Measurements from ENCODE around the gene ADARB2. TPM values are rescaled to one million over a fixed set of nuclear protein-coding genes. Genes with fewer than 3 reads are reported as not detected.
A peak's percentile ranks its signal among the peaks of the same experiment; 100 is the strongest.

Gene ADARB2
- total RNA-seq, 1 donor from 2014 or later = 38.7 TPM

DNA sequence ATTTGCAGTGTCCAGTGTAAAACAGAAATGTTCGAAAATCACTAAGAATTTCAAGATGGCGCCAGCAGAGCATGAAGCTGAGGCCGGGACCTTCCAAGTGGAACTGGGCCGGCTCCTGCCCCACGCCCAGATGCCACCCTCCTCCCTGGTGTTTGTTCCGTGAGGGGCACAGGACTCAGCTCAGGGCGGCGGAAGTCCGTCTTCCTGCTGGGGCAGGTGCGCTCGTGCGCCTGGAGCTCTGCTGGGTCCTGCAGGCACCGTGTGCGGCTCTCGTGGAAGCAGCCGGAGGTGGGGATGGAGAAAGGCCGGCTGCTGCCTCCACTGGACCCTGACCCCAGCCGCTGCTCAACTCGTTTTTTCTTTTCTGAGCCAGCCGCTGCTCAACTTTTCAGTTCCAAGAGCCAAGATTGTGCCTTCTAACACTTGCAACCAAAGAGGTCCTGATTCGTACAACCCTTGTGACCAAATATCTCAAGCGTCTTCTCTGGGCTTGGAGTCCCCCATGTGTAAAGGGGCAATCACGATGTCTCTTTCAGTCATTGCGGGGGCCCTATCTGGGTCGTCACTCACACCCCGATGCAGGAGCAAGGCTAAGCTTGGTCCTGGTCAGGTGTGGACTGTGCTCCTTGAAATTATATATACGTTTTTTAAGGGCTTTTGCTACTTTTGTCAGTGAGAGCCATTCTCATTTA lies 334.4 kb downstream of the ADARB2 start:
- Mint-ChIP-seq H3K9me3 (ENCODE audit: unreplicated experiment) (no peaks in the 10 kb centered on the region), H3K4me3 (ENCODE audit: unreplicated experiment) (no peak overlapping the region), H3K27me3 (ENCODE audit: unreplicated experiment) (no peaks in the 10 kb centered on the region), H3K4me1 (ENCODE audit: unreplicated experiment) (peaks cover 22% of the 10 kb centered on the region), H3K27ac (ENCODE audit: unreplicated experiment) (no peak overlapping the region), H3K36me3 (ENCODE audit: unreplicated experiment) (no peaks in the 10 kb centered on the region)
- TF ChIP-seq, protein P1, sequence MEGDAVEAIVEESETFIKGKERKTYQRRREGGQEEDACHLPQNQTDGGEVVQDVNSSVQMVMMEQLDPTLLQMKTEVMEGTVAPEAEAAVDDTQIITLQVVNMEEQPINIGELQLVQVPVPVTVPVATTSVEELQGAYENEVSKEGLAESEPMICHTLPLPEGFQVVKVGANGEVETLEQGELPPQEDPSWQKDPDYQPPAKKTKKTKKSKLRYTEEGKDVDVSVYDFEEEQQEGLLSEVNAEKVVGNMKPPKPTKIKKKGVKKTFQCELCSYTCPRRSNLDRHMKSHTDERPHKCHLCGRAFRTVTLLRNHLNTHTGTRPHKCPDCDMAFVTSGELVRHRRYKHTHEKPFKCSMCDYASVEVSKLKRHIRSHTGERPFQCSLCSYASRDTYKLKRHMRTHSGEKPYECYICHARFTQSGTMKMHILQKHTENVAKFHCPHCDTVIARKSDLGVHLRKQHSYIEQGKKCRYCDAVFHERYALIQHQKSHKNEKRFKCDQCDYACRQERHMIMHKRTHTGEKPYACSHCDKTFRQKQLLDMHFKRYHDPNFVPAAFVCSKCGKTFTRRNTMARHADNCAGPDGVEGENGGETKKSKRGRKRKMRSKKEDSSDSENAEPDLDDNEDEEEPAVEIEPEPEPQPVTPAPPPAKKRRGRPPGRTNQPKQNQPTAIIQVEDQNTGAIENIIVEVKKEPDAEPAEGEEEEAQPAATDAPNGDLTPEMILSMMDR (IDR thresholded peaks at IDR 0.05) = no peak
- DNase-seq (ENCODE audit: extremely low spot score, unreplicated experiment) = no peak

- Mint-ChIP-seq H3K4me1 (ENCODE audit: unreplicated experiment) (peaks cover 22% of the 10 kb centered on the region), H3K4me3 (ENCODE audit: unreplicated experiment) (no peak overlapping the region), H3K27me3 (ENCODE audit: unreplicated experiment) (no peaks in the 10 kb centered on the region), H3K9me3 (ENCODE audit: unreplicated experiment) (no peaks in the 10 kb centered on the region), H3K36me3 (ENCODE audit: unreplicated experiment) (no peaks in the 10 kb centered on the region), H3K27ac (ENCODE audit: unreplicated experiment) (no peak overlapping the region)
- TF ChIP-seq, protein P1 (IDR thresholded peaks at IDR 0.05) = no peak
- peak; percentile 66 for DNase-seq (ENCODE audit: extremely low spot score, unreplicated experiment)
These were observed 335.1 kb downstream of the ADARB2 start for GRCh38 chr10:1402016-1402770.

GRCh38 chr10:1401071-1401965 lies 336.0 kb downstream of the ADARB2 start:
- H3K36me3 Mint-ChIP-seq (ENCODE audit: unreplicated experiment) = no peaks in the 10 kb centered on the region
- no peaks in the 10 kb centered on the region for H3K9me3 Mint-ChIP-seq (ENCODE audit: unreplicated experiment)
- peak; percentile 82 for DNase-seq (ENCODE audit: extremely low spot score, unreplicated experiment)
- peaks cover 22% of the 10 kb centered on the region for H3K4me1 Mint-ChIP-seq (ENCODE audit: unreplicated experiment)
- TF ChIP-seq, protein P1 (IDR thresholded peaks at IDR 0.05) = no peak
- no peak overlapping the region for H3K4me3 Mint-ChIP-seq (ENCODE audit: unreplicated experiment)
- no peak overlapping the region for H3K27ac Mint-ChIP-seq (ENCODE audit: unreplicated experiment)
- no peaks in the 10 kb centered on the region for H3K27me3 Mint-ChIP-seq (ENCODE audit: unreplicated experiment)

DNA sequence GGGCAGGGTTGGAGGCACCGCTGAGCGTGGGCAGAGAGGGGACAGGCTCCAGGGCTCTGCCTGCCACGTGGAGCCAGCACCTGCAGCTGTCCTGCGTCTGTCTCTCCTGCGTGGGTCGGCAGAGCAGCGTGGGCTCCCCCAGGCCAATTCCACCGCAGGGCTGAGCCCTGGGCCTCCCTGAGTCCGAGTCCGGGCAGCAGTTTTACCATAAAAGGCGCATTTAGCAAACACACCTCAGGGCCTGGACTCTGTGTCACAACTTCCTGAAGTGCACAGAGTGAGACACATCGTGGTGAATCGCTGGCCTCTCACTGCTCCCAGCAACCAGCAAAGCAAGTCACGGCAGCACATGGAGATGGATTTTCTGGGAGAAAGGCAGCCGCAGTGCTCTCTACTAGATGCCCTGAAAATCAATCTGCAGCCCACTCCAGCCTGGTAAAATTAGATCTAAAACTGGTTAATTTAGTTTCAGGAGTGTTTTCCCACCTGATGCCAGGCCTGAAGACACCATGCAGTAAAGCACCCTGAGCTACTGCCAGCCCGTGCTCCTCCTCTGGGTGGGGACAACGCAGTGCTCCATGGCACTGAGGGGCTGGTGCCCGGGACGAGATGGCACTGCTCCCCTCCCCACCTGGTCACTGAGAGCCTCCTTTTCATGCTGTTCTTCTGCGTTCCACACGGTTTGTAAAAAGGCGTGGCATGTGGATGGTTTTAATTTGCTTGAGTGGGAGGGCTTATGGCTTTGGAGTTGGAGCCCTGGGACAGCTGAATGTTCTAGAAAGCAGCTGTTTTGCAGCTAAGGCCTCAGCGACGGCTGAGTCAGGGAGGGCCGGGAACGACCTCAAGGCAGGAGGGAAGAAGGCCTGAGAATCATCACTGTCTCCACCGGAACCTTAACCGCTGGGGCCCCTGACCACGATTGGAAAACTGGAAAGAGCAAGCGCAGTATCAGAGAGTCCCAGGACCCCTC lies 336.9 kb downstream of the ADARB2 start:
- no peaks in the 10 kb centered on the region for H3K36me3 Mint-ChIP-seq (ENCODE audit: unreplicated experiment)
- TF ChIP-seq, protein P1 (IDR thresholded peaks at IDR 0.05) = no peak
- H3K27me3 Mint-ChIP-seq (ENCODE audit: unreplicated experiment) = no peaks in the 10 kb centered on the region
- no peak overlapping the region for H3K4me3 Mint-ChIP-seq (ENCODE audit: unreplicated experiment)
- peak; percentile 78 for DNase-seq (ENCODE audit: extremely low spot score, unreplicated experiment)
- H3K27ac Mint-ChIP-seq (ENCODE audit: unreplicated experiment) = peak overlapping the region; percentile 71
- H3K9me3 Mint-ChIP-seq (ENCODE audit: unreplicated experiment) = no peaks in the 10 kb centered on the region
- H3K4me1 Mint-ChIP-seq (ENCODE audit: unreplicated experiment) = peaks cover 22% of the 10 kb centered on the region
